Stimulated activated CD4-positive, alpha-beta T cell treated with anti-CD3 and anti-CD28 coated beads, Interleukin-12 subunit alpha, Interleukin-12 subunit beta, amount 100 ng/mL, for 24 hours (primary cell): ENCODE data around the gene FAM43B.

ENCODE experiments used
- DNase-seq, 2 experiments: peaks; one replicate each; pipeline ENCODE4 v3.0.0-alpha.2; 2020; ENCODE audit warnings: low read depth in 2 of 2

Gene FAM43B

GRCh38 chr1:20589331-20590278 lies 37.2 kb downstream of the FAM43B start:
- DNase-seq = no peak

DNA sequence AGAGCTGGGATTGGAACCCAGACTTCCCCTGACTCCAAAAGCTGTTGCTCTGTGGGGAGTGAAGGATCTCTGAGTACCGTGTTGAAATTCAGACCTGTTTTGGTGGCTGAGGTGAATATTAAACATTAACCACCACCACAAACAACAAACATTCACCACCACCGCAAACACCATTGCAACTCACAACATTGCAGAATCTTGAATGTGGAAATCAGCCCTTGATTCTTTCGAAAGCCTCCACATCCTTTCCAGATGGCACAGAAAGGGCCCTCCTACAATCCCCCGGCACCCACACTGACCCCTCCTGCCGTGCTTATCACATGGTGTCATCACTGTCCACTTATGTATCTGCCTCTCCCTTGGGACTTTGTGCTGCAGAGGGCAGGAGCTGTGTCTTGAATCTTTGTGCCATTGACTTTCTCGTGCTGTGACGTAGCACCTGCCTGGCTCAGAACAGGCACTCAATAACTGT lies 38.0 kb downstream of the FAM43B start:
- no peak for DNase-seq

DNA sequence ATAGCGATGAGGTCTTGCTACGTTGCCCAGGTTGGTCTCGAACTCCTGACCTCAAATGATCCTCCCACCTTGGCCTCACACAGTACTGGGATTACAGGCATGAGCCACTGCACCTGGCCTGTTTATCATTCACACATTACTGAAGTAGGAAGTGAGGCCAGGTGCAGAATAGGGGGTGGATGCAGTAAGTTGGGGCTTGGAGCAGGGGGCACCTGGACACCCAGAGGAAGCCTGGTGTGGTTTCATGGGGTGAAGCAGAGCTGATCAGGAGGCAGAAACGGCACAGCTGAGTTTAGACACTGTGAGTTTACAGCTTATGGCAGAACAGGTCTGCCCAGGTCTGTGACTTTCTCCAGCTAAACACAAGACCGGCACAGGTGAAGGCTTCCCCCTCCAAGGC lies 41.4 kb downstream of the FAM43B start:
- no peak for DNase-seq

DNA sequence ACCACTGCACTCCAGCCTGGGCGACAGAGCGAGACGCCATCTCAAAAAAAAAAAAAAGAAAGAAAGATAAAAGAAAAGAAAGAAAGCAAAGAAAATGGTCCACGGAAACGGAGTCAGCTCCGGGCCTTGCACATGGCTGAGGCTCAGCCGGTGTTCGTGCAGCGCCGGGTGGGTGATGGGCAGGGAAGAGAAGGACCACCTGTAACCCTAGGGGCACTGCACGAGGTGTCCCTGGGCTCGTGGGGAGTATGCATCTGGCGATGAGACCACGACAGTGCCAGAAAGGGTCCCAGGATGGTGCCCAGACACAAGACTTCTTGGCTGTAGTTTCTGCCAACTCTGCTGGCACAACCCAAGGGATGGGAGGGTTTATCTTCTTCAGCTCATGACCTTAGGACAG lies 42.4 kb downstream of the FAM43B start:
- no peak for DNase-seq

DNA sequence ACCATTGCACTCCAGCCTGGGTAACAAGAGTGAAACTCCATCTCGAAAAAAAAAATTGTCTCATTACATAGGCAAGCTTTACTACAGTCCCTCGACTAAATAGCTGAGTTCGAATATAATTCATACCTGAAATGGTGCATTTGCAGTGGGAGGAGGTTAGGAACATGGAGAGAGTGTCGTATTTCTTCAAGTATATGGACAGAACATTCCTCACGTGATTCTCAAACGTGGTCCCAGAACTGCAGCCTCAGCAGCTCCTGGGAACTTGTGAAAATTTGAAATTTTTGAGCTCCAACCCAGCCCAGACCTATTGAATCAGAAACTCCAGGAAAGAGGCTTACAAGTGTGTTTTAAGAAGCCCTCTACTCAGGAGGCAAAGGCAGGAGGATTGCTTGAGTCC lies 43.7 kb downstream of the FAM43B start:
- no peak for DNase-seq

GRCh38 chr1:20597650-20598049 lies 45.3 kb downstream of the FAM43B start:
- DNase-seq = no peak

DNA sequence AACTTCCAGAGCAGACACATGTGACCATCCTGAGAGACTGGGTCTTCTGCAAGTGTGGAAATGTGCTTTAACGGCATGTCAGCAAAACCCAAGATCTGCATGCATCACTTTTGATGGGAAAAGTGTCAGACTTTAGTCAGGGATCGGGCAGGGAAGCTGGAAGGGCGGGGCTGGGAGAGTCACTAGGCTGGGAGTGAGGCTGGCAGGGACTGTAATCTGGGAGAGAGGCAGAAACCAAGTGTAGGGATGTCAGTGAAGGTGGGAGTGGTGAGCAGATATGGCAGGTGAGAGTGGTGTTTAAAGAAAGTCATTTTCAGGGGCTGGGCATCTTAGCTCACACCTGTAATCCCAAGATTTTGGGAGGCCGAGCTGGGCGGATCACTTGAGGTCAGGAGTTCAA lies 47.8 kb downstream of the FAM43B start:
- no peak for DNase-seq

DNA sequence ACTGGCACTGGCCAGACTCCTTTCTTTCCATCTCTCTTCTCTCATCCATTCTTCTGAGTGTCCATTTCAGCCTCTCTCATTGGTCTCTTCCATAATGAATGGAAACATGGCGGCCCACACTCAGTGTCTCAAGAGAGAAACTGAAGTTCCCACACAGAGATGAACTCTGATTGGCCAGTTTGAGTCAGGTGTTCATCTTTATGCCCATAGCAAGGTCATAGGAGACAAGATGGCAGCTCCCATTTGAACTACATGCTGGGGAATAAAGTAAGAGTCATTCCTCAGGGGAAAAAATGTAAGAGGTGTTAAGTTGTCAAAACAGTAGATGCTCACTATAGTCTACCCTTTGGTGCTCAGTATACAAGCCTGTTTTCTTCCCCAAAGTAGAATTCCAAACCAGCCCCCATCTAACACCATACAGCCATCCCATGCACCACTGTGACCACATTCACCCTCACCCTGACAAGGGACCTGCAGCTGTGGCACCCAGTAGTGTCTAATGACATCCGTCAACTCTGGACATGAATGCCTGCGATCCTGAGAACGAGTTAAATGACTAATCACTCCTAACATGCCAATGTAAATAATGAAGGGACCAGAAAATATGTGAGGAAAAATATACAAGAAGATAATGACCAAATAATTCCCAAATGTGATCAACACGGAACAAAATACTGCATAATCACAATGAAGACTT lies 48.9 kb downstream of the FAM43B start:
- DNase-seq = no peak

GRCh38 chr1:20602851-20603450 lies 50.6 kb downstream of the FAM43B start:
- DNase-seq = no peak

GRCh38 chr1:20603504-20604464 lies 51.4 kb downstream of the FAM43B start:
- DNase-seq = no peak
